G401.6 (cell line): ENCODE data around the gene PEX11B.

Experiments
- FAIRE-seq: peaks from 2 replicates; lab custom pipeline; 2012; peaks lifted over from hg19 to GRCh38; lab: Jason Lieb, UNC

Gene PEX11B

GRCh38 chr1:145868232-145868631 lies 50.3 kb downstream of the PEX11B start:
- no peak for FAIRE-seq

DNA sequence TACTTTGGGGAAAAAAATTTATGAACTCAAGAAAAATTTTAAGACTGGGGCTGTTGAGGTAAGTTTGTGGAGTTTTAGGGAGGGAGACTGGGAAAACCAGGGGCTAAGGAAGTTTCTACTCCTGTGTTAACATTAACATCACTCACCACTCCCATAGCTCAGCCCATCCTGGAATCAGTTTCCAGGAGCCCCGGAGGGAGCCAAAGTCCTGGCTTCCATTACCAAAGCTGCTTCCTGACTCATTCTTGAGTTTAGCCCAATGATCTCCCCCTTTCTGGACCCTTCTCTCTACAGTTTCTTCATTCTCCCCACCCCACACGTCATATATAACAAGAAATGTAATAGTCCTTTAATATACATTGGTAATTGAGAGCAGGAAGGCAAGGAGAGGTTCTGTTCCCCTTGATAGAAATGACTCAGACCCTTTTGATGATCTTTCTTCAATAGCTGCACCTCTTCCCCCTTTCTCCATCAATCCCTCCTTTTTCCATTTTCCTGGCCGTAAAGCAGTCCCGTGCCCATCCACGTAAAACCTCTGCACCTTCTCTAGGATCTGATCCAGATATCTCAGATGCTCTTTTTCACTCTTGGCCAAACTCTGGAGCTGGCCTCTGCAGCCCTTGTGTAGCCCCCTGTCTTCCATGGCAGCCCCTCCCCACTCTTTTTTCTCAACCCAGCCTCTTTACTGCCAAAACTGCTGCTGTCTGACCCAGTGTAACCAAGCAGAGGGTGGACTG lies 55.1 kb downstream of the PEX11B start:
- FAIRE-seq = no peak
